K562 (cell line): ENCODE measurements around the gene IQCM.

Source experiments
- EZH2 ChIP-seq: IDR thresholded peaks from 2 replicates; pipeline ENCODE4 v1.6.1; 2012; ENCODE audit warnings: low read depth, mild to moderate bottlenecking, inconsistent platforms, low read length, borderline replicate concordance
- TF ChIP-seq, protein P1 (sequence below), 3 experiments: IDR thresholded peaks in 2 of 3; conservative IDR thresholded peaks in 1 of 3; 2 replicates each; pipeline ENCODE4 v1.5.1; 2011 to 2012; ENCODE audit warnings: low read length in 3 of 3, mild to moderate bottlenecking in 3 of 3, control low read depth in 2 of 3, improper control_type of control experiment in 1 of 3, inconsistent platforms in 1 of 3, low read depth in 1 of 3, mixed read lengths in 1 of 3, moderate library complexity in 1 of 3; ENCODE audit not compliant: insufficient read depth in 2 of 3
- TF ChIP-seq, protein P2 (sequence below), 2 experiments: fragments of 200-800 bp in 1 of 2; sonication (Bioruptor generic) in 1 of 2; sonication (generic) in 1 of 2; formaldehyde crosslinking in 1 of 2; IDR thresholded peaks in 1 of 2; conservative IDR thresholded peaks in 1 of 2; 2 replicates each; pipeline versions ENCODE4 v1.5.0 to v1.6.1; 2016 to 2020; ENCODE audit warnings: missing compliant biosample characterization in 1 of 2, missing genetic modification characterization in 1 of 2, missing genetic modification reagents in 1 of 2

DNA sequence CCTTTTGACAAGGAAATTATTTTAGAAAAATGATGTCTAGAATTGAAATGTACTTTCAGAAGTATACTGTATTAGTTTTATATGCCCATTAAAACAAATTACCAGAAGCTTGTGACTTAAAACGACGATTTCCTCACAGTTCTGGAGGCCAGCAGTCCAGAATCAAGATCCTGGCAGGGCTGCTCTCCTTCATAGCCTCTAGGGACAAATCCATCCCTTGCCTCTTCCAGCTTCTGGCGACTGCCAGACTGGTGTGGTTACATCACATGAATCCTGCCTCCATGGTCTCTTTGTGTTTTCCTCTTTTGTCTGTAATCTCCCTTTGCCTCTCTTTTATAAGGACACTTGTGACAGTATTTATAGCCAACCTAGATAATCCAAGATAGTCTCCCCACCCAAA lies 97.1 kb downstream of the IQCM start:
- no peak for TF ChIP-seq EZH2
- TF ChIP-seq, protein P1, sequence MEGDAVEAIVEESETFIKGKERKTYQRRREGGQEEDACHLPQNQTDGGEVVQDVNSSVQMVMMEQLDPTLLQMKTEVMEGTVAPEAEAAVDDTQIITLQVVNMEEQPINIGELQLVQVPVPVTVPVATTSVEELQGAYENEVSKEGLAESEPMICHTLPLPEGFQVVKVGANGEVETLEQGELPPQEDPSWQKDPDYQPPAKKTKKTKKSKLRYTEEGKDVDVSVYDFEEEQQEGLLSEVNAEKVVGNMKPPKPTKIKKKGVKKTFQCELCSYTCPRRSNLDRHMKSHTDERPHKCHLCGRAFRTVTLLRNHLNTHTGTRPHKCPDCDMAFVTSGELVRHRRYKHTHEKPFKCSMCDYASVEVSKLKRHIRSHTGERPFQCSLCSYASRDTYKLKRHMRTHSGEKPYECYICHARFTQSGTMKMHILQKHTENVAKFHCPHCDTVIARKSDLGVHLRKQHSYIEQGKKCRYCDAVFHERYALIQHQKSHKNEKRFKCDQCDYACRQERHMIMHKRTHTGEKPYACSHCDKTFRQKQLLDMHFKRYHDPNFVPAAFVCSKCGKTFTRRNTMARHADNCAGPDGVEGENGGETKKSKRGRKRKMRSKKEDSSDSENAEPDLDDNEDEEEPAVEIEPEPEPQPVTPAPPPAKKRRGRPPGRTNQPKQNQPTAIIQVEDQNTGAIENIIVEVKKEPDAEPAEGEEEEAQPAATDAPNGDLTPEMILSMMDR (IDR thresholded peaks at IDR 0.05 in 2 of 3, conservative IDR thresholded peaks at IDR 0.05 in 1 of 3; ENCODE audit: insufficient read depth in 2 of 3, low read depth in 1 of 3, low read length in 3 of 3) = no peak
- TF ChIP-seq, protein P2, sequence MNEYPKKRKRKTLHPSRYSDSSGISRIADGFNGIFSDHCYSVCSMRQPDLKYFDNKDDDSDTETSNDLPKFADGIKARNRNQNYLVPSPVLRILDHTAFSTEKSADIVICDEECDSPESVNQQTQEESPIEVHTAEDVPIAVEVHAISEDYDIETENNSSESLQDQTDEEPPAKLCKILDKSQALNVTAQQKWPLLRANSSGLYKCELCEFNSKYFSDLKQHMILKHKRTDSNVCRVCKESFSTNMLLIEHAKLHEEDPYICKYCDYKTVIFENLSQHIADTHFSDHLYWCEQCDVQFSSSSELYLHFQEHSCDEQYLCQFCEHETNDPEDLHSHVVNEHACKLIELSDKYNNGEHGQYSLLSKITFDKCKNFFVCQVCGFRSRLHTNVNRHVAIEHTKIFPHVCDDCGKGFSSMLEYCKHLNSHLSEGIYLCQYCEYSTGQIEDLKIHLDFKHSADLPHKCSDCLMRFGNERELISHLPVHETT (CRISPR knock-in tag; conservative IDR thresholded peaks at IDR 0.05 in 1 of 2, IDR thresholded peaks at IDR 0.05 in 1 of 2) = no peak
